Fibroblast of skin of left biceps (primary cell): ENCODE data around the gene RYR3.
A peak's percentile ranks its signal among the peaks of the same experiment; 100 is the strongest.

Experiments
- DNase-seq, 2 experiments: peaks; one replicate each; pipeline ENCODE4 v3.0.0-alpha.2; 2013; ENCODE audit warnings: low read depth in 2 of 2

Gene RYR3

DNA sequence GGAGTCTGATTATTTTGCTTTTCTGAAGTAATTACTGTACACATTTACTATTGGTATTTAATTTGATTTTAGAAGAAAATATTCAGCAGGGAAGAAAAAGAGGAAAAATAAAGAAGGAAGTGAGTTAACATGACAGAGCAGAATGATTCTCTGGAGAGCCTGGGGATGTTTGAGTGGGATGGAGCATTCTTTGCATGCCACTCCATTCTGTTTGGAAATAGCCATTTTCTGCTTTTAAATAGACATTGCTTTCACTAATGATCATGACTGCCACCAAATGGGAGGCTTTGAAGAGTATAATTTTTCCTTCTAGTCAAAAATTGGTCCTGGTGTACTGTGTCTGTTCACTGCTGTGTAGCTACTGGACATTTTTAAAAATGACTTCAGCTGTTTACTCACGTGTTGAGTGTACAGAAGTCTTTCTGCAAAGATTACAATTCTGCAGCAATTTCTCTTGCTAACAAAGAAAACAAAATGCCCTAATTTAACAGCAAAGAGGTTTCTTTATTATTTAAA, 196.1 kb downstream of the RYR3 start:
- no peak for DNase-seq

GRCh38 chr15:33508703-33509102, 197.9 kb downstream of the RYR3 start:
- no peak for DNase-seq

- DNase-seq = no peak
These were observed 204.4 kb downstream of the RYR3 start for GRCh38 chr15:33515121-33515520.

GRCh38 chr15:33516563-33516962, 205.8 kb downstream of the RYR3 start:
- DNase-seq = no peak

DNA sequence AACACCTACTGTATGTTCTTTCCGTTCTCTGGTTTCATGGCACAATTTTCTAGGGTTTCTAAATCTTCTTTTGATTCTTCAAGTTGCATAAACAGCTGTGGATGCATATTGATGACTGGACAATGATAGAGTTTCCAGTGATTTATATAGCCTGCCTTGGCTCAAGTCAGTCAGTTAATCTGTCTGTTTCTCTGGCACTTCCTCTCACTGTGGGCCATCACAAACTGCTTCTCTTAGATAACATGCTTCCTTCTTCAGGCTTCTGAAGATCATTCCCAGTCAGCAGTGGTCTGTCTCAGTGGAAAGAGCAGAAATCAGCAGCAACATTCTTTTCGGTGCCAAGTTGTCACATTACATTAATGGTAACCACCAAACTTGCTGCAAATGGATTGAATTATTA, 207.2 kb downstream of the RYR3 start:
- no peak for DNase-seq

DNA sequence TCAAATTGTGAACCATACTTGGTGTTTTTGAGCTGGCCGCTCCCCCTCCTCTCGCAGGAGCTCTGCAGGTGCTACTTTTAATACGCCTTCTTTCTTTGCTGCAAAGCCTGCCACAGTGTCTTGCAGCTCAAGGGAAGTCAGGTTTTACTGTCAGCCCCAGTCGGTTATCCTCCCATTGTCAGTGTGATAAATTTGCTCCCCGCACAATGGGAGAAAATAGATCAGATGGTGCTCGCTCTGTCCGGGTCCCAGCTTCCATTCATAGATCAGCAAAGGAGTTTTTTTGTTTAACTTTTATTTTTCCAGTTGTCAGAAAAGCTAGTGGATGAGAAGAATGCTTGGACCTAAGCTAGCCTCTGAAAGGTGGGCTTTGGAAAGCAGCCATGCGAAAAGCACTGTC, 207.7 kb downstream of the RYR3 start:
- no peak for DNase-seq

DNA sequence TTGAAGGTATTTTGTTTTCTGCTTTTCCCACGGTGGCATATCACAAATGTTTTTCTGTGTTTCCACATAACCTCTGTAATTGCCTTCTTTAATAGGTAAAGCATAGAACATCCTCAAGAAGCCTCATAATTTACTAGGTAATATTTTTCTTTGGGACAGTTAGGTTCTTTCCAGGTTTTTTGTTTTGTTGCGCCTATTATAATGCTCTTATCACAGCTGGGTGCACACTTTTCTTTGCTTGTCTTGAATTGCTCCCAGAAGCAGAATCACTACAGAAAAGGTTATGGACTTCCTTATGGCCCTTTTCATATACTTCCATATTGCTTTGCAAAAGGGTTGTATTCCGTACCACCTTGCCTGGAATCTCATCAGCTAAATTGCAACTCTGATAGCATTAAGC, 213.5 kb downstream of the RYR3 start:
- no peak for DNase-seq

- no peak for DNase-seq
These were observed 215.8 kb downstream of the RYR3 start for GRCh38 chr15:33526532-33526931.

- DNase-seq = no peak
These were observed 222.4 kb downstream of the RYR3 start for GRCh38 chr15:33533197-33533596.

DNA sequence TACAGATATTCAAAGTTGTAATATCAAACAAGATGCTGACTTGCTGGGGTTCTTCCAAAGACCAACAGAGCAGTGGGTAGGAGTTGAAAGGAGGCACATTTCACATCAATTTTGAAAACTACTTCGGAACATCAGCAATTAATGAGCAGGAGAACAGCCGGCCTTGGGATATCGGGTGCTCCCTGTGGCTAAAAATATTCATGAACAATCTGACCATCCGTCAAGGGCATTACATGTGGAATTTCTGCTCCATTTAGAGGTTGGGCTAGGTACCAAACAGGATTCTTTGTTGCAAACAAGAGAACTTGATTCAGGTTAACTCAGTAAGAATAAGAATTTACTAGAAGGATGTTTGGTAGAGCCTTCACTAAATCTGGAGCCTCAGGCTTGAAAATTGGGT, 223.9 kb downstream of the RYR3 start:
- DNase-seq = no peak

- DNase-seq = no peak
These were observed 224.4 kb downstream of the RYR3 start for GRCh38 chr15:33535135-33535534.

- no peak for DNase-seq
These were observed 229.2 kb downstream of the RYR3 start for GRCh38 chr15:33539825-33540573.

- DNase-seq = no peak
These were observed 233.2 kb downstream of the RYR3 start for GRCh38 chr15:33543957-33544356.

GRCh38 chr15:33545866-33546265, 235.1 kb downstream of the RYR3 start:
- no peak for DNase-seq

DNA sequence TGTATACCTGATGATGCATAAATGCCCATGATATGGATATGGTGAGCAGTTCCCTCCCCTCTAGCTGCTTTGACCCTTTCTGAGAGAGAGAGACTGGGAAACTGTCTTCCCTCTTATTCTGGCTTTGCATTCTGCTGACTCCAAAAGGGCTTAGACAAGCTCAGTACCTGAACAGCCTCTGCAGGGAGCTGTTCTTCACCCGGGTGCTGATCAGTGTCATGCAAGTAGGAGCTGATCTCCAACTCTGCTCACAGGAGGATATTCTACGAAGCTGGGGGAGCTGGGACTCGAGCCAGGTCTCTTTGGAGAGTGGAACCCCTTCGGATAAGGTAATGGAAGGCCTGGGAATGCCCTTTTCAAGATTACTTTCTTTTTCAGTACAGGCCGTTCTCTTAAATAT, 237.1 kb downstream of the RYR3 start:
- peak; percentile 1 to 2 for DNase-seq

- no peak for DNase-seq
These were observed 241.1 kb downstream of the RYR3 start for GRCh38 chr15:33551860-33552259.

- no peak for DNase-seq
These were observed 242.4 kb downstream of the RYR3 start for GRCh38 chr15:33553157-33553556.

- no peak for DNase-seq
These were observed 248.6 kb downstream of the RYR3 start for GRCh38 chr15:33559207-33559890.

DNA sequence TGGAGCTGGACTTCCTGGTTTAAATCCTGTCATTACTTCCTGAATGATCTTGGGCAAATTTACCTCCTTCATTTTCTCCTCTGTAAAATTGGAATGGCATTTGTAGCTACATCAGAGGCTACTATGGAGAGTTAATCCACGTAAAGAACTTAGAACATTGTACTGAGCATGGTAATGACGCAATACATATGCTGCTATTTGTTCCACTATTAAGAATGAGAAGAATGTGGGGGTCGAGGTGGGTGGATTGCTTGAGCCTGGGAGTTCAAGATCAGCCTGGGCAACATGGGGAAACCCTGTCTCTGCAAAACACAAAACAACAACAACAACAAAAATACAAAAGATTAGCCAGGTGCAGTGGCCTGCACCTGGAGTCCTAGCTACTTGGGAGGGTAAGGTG, 250.6 kb downstream of the RYR3 start:
- no peak for DNase-seq

- DNase-seq = no peak
These were observed 251.2 kb downstream of the RYR3 start for GRCh38 chr15:33561967-33562366.

GRCh38 chr15:33565094-33565493, 254.3 kb downstream of the RYR3 start:
- DNase-seq = no peak

GRCh38 chr15:33567652-33568051, 256.9 kb downstream of the RYR3 start:
- DNase-seq = no peak

- DNase-seq = no peak
These were observed 258.3 kb downstream of the RYR3 start for GRCh38 chr15:33569036-33569435.
